H1 (cell line): ENCODE results near the gene ABCA2. TPM values are rescaled to one million over a fixed set of nuclear protein-coding genes. Genes with fewer than 3 reads are reported as not detected.

Source experiments
- CTCF ChIA-PET: fragments of 300-600 bp; sonication (Branson Sonifier 250); formaldehyde crosslinking; loops from one replicate; lab custom pipeline; 2021; ENCODE audit not compliant: partially characterized antibody; lab: Charles Lee
- POLR2A ChIA-PET: fragments of 300-600 bp; sonication (Branson Sonifier 250); formaldehyde crosslinking; loops from one replicate; lab custom pipeline; 2021; ENCODE audit warnings: inconsistent platforms; ENCODE audit not compliant: partially characterized antibody; lab: Charles Lee
- DNase-seq, 2 experiments: peaks; one replicate each; pipeline versions ENCODE4 v3.0.0 to v3.0.0-alpha.2; 2010 to 2022; ENCODE audit warnings: low spot score in 2 of 2, low read depth in 1 of 2, mixed read lengths in 1 of 2
- FAIRE-seq: peaks from 2 replicates; lab custom pipeline; 2011; peaks lifted over from hg19 to GRCh38; lab: Jason Lieb, UNC
- H2AFZ ChIP-seq: 2 replicates; pipeline ENCODE4 v1.8.1; 2012; ENCODE audit warnings: low read length, inconsistent platforms
- H2AK5ac ChIP-seq: 2 replicates; pipeline ENCODE4 v1.6.1; 2013; ENCODE audit warnings: low read depth, low read length
- H2BK120ac ChIP-seq: replicated peaks from 2 replicates; pipeline ENCODE3; 2013; ENCODE audit warnings: low read depth, low read length, inconsistent platforms
- H2BK12ac ChIP-seq: 2 replicates; pipeline ENCODE4 v1.6.1; 2013; ENCODE audit warnings: low read depth, low read length
- H2BK15ac ChIP-seq: 2 replicates; pipeline ENCODE4 v1.6.1; 2013; ENCODE audit warnings: low read length
- H2BK20ac ChIP-seq: 2 replicates; pipeline ENCODE4 v1.6.1; 2013; ENCODE audit warnings: low read length
- H2BK5ac ChIP-seq: 2 replicates; pipeline ENCODE4 v1.6.1; 2013; ENCODE audit warnings: low read depth, low read length
- H3K14ac ChIP-seq: 2 replicates; pipeline ENCODE4 v1.6.1; 2013; ENCODE audit warnings: inconsistent platforms; ENCODE audit not compliant: insufficient read length
- H3K18ac ChIP-seq: 2 replicates; pipeline ENCODE4 v1.6.1; 2013; ENCODE audit warnings: low read length; ENCODE audit errors: extremely low read depth
- H3K23ac ChIP-seq: 2 replicates; pipeline ENCODE4 v1.6.1; 2013; ENCODE audit warnings: inconsistent platforms; ENCODE audit not compliant: insufficient read length
- H3K23me2 ChIP-seq: 2 replicates; pipeline ENCODE4 v1.6.1; 2013; ENCODE audit warnings: low read depth, low read length
- H3K27ac ChIP-seq: 2 replicates; pipeline ENCODE4 v1.6.1; 2011; ENCODE audit warnings: low read depth, low read length, inconsistent platforms
- H3K27me3 ChIP-seq, 4 experiments: replicated peaks in 1 of 4; 1 replicate in 1 of 4; 2 replicates in 3 of 4; pipeline versions ENCODE4 v1.6.1 to v1.8.1; 2011 to 2013; ENCODE audit warnings: low read length in 3 of 4, mild to moderate bottlenecking in 3 of 4, inconsistent platforms in 2 of 4, mixed read lengths in 2 of 4, moderate library complexity in 1 of 4; ENCODE audit not compliant: control insufficient read depth in 3 of 4, insufficient read depth in 3 of 4; ENCODE audit errors: extremely low read depth in 1 of 4
- H3K36me3 ChIP-seq, 4 experiments: 2 replicates each; pipeline versions ENCODE4 v1.6.1 to v1.8.1; 2011 to 2013; ENCODE audit warnings: mild to moderate bottlenecking in 4 of 4, low read length in 3 of 4, moderate library complexity in 2 of 4, control low read depth in 1 of 4, inconsistent platforms in 1 of 4; ENCODE audit not compliant: insufficient read depth in 4 of 4, control insufficient read depth in 2 of 4
- H3K4ac ChIP-seq: replicated peaks from 2 replicates; pipeline ENCODE3; 2013; ENCODE audit warnings: low read length, low read depth, mixed read lengths, inconsistent platforms; ENCODE audit not compliant: insufficient read length
- H3K4me1 ChIP-seq, 4 experiments: replicated peaks in 1 of 4; 1 replicate in 1 of 4; 2 replicates in 3 of 4; pipeline versions ENCODE4 v1.6.1 to v1.8.1; 2011 to 2013; ENCODE audit warnings: low read length in 3 of 4, inconsistent platforms in 2 of 4, mixed read lengths in 1 of 4; ENCODE audit not compliant: insufficient read depth in 4 of 4, control insufficient read depth in 3 of 4
- H3K4me2 ChIP-seq, 2 experiments: 2 replicates each; pipeline versions ENCODE4 v1.6.1 to v1.8.1; 2011 to 2013; ENCODE audit warnings: low read depth in 2 of 2, low read length in 2 of 2, control low read depth in 1 of 2, inconsistent platforms in 1 of 2, mild to moderate bottlenecking in 1 of 2; ENCODE audit not compliant: insufficient read depth in 1 of 2
- H3K4me3 ChIP-seq, 4 experiments: fragments of 200-600, 300-600 bp in 1 of 4; sonication (generic), shearing (Covaris generic), sonication (Bioruptor Twin) in 1 of 4; 2 replicates each; pipeline versions ENCODE4 v1.5.1 to v1.8.1; 2011 to 2016; ENCODE audit warnings: low read length in 4 of 4, low read depth in 3 of 4, control low read depth in 2 of 4, inconsistent platforms in 2 of 4, mild to moderate bottlenecking in 2 of 4, mixed read lengths in 1 of 4, moderate library complexity in 1 of 4; ENCODE audit not compliant: insufficient read depth in 2 of 4; ENCODE audit errors: extremely low read depth in 1 of 4
- H3K56ac ChIP-seq: replicated peaks from 2 replicates; pipeline ENCODE3; 2013; ENCODE audit warnings: low read depth, mild to moderate bottlenecking, mixed read lengths, low read length, inconsistent platforms; ENCODE audit not compliant: insufficient read length
- H3K79me1 ChIP-seq: 2 replicates; pipeline ENCODE4 v1.6.1; 2013; ENCODE audit warnings: low read depth, low read length, control low read depth
- H3K79me2 ChIP-seq, 2 experiments: 2 replicates each; pipeline versions ENCODE4 v1.6.1 to v1.8.1; 2012 to 2013; ENCODE audit warnings: low read length in 2 of 2, mild to moderate bottlenecking in 2 of 2, inconsistent platforms in 1 of 2; ENCODE audit not compliant: insufficient read depth in 2 of 2, control insufficient read depth in 1 of 2
- H3K9ac ChIP-seq, 4 experiments: replicated peaks in 1 of 4; 1 replicate in 1 of 4; 2 replicates in 3 of 4; pipeline versions ENCODE4 v1.6.1 to v1.8.1; 2011 to 2013; ENCODE audit warnings: low read depth in 3 of 4, low read length in 3 of 4, control low read depth in 2 of 4, mild to moderate bottlenecking in 2 of 4, moderate library complexity in 2 of 4, inconsistent platforms in 1 of 4; ENCODE audit errors: extremely low read depth in 1 of 4
- H3K9me3 ChIP-seq, 2 experiments: 2 replicates each; pipeline versions ENCODE4 v1.6.1 to v1.8.1; 2012 to 2013; ENCODE audit warnings: mild to moderate bottlenecking in 2 of 2, moderate library complexity in 2 of 2, control low read depth in 1 of 2, inconsistent platforms in 1 of 2, low read depth in 1 of 2, low read length in 1 of 2, mixed read lengths in 1 of 2; ENCODE audit not compliant: insufficient read depth in 2 of 2
- H4K20me1 ChIP-seq, 2 experiments: replicated peaks in 1 of 2; 2 replicates each; pipeline versions ENCODE3 to v1.8.1; 2011 to 2013; ENCODE audit warnings: inconsistent platforms in 2 of 2, low read length in 2 of 2, mild to moderate bottlenecking in 1 of 2; ENCODE audit not compliant: insufficient read depth in 2 of 2, control insufficient read depth in 1 of 2
- H4K5ac ChIP-seq: 2 replicates; pipeline ENCODE4 v1.6.1; 2013; ENCODE audit warnings: low read length, low read depth, mixed read lengths, inconsistent platforms; ENCODE audit not compliant: insufficient read length
- H4K8ac ChIP-seq: 2 replicates; pipeline ENCODE4 v1.8.0; 2013; ENCODE audit warnings: mild to moderate bottlenecking, moderate library complexity, low read length, inconsistent platforms; ENCODE audit not compliant: insufficient read depth; ENCODE audit errors: extremely low read depth
- H4K91ac ChIP-seq: replicated peaks from 2 replicates; pipeline ENCODE3; 2013; ENCODE audit warnings: low read length, mixed read lengths, inconsistent platforms; ENCODE audit not compliant: insufficient read length
- BACH1 ChIP-seq: IDR thresholded peaks from 2 replicates; pipeline ENCODE4 v1.6.1; 2012; ENCODE audit warnings: low read length, improper control_type of control experiment
- BCL11A ChIP-seq, 2 experiments: IDR thresholded peaks; one replicate each; pipeline ENCODE4 v1.6.1; 2011; ENCODE audit warnings: low read depth in 2 of 2, low read length in 2 of 2, mild to moderate bottlenecking in 2 of 2
- KDM1A ChIP-seq: fragments of 200-600, 300-600 bp; sonication (generic); IDR thresholded peaks from 2 replicates; pipeline ENCODE4 v1.7.1; 2016; ENCODE audit warnings: mild to moderate bottlenecking, low read length, borderline replicate concordance
- MAFK ChIP-seq: IDR thresholded peaks from 2 replicates; pipeline ENCODE4 v1.6.1; 2012; ENCODE audit warnings: low read depth, mild to moderate bottlenecking, improper control_type of control experiment, low read length
- MAX ChIP-seq: IDR thresholded peaks from 2 replicates; pipeline ENCODE4 v1.6.1; 2012; ENCODE audit warnings: inconsistent platforms
- PHF8 ChIP-seq: fragments of 200-600 bp; sonication (generic); conservative IDR thresholded peaks from 2 replicates; pipeline ENCODE4 v1.7.1; 2012; ENCODE audit warnings: low read depth, mild to moderate bottlenecking, inconsistent platforms, low read length, moderate library complexity
- SIX5 ChIP-seq: IDR thresholded peaks from 2 replicates; pipeline ENCODE4 v1.6.1; 2011; ENCODE audit warnings: mild to moderate bottlenecking, low read depth, low read length
- SP2 ChIP-seq: IDR thresholded peaks from 2 replicates; pipeline ENCODE4 v1.6.1; 2012; ENCODE audit warnings: mild to moderate bottlenecking, low read length, inconsistent platforms
- SUZ12 ChIP-seq: fragments of 200-600 bp; sonication (generic); IDR thresholded peaks from 2 replicates; pipeline ENCODE4 v1.6.1; 2012; ENCODE audit warnings: mild to moderate bottlenecking, inconsistent platforms, low read length, moderate library complexity, mixed read lengths
- TAF1 ChIP-seq: IDR thresholded peaks from 2 replicates; pipeline ENCODE4 v1.6.1; 2011; ENCODE audit warnings: mild to moderate bottlenecking, low read depth, low read length
- TAF7 ChIP-seq: optimal IDR thresholded peaks from 2 replicates; pipeline ENCODE3; 2011; ENCODE audit warnings: low read depth, mild to moderate bottlenecking, inconsistent platforms, low read length, moderate library complexity, borderline replicate concordance
- TCF12 ChIP-seq: IDR thresholded peaks from 2 replicates; pipeline ENCODE4 v1.6.1; 2011; ENCODE audit warnings: low read depth, mild to moderate bottlenecking, low read length
- TEAD4 ChIP-seq: IDR thresholded peaks from 2 replicates; pipeline ENCODE4 v1.6.1; 2012; ENCODE audit warnings: low read depth, low read length, inconsistent platforms, mixed read lengths
- WGBS, 2 experiments: shearing (Covaris generic) in 1 of 2; methylation state at CpG; one replicate each; pipeline versions ENCODE4 v1.1.6 to v1.1.7; 2013 to 2015; ENCODE audit warnings: low lambda C conversion rate in 2 of 2, mixed read lengths in 2 of 2, inconsistent platforms in 1 of 2, low coverage in 1 of 2, missing lambda C conversion rate in 1 of 2; ENCODE audit not compliant: insufficient replicate concordance in 2 of 2, insufficient coverage in 1 of 2, insufficient read length in 1 of 2; ENCODE audit errors: extremely low coverage in 1 of 2, missing lambda C conversion rate in 1 of 2; 5-methylcytosine and 5-hydroxymethylcytosine counted together
- polyA plus RNA-seq, 7 experiments: library from polyadenylated mRNA; depleted of rRNA in 3 of 7; stranded (reverse) in 5 of 7; unstranded in 2 of 7; fragments of >200 nt in 5 of 7; fragments of 200-250 nt in 2 of 7; gene quantifications; 1 replicate in 5 of 7; 2 replicates in 1 of 7; 4 replicates in 1 of 7; pipeline versions ENCODE4 v1.2.1 to v1.2.3, GENCODE V29; 2011 to 2013; ENCODE audit warnings: missing spikeins in 2 of 7, mixed read lengths in 2 of 7
- total RNA-seq: library from RNA; stranded (reverse); fragmentation: NEBNext Ultra II Directional; extraction: Animal tissue kit (Norgen Biotek cat#: 25700); gene quantifications from 2 replicates; pipeline ENCODE4 v1.2.1, GENCODE V29; 2021

ABCA2 gene
- total and polyA plus RNA-seq, 2 of the 8 experiments (the other 6 are each of a cell fraction or from before 2014, with no cell fraction given): 12.5 to 14.3 TPM

GRCh38 chr9:137074657-137075274, 46.7 kb upstream of the ABCA2 start:
- peak overlapping the region; percentile 52; the same call in 1 of the 2 replicates for H2BK12ac ChIP-seq
- H3K56ac ChIP-seq: no peak overlapping the region
- no peak overlapping the region for H2AK5ac ChIP-seq
- H2BK120ac ChIP-seq: no peak overlapping the region
- H3K23me2 ChIP-seq: peaks cover 21% of the 10 kb centered on the region
- peak overlapping the region; percentile 4 for H4K91ac ChIP-seq
- DNase-seq (no peak), FAIRE-seq (no peak)
- H3K23ac ChIP-seq: no peak overlapping the region
- ChIA-PET CTCF (interaction anchor here (0.9 to 4.6 kb wide), 7 partner anchors 9 to 45 kb away, joined by 3 to 27 read pairs (median 4); partner anchors contain the start of gene NPDC1), POLR2A (interaction anchor here (0.7 to 2.1 kb wide), 4 partner anchors 12 to 266 kb away, joined by 3 to 9 read pairs (median 4); partner anchors contain the start of gene MAN1B1)
- 63% methylated on average over 12 of the region's 12 CpGs; no CpG with 5 or more reads in 1 of the 2 experiments for WGBS, 2 experiments
- no peak overlapping the region for H3K4me3 ChIP-seq
- H4K20me1 ChIP-seq: peaks cover 0 to 7% of the 10 kb centered on the region in 2 experiments
- H3K4me1 ChIP-seq: peaks cover 0 to 27% (median 19%) of the 10 kb centered on the region in 4 experiments; a peak in 6 of 7 replicates
- no peaks in the 10 kb centered on the region for H3K79me2 ChIP-seq
- no peaks in the 10 kb centered on the region for H3K9me3 ChIP-seq
- H3K79me1 ChIP-seq: no peaks in the 10 kb centered on the region
- peak overlapping the region; percentile 71 for H3K4ac ChIP-seq
- H3K27ac ChIP-seq: peak overlapping the region; percentile 8; the same call in 1 of the 2 replicates
- no peaks in the 10 kb centered on the region; a peak in 1 of 8 replicates for H3K36me3 ChIP-seq
- H3K4me2 ChIP-seq: peak overlapping the region in 1 of 2 experiments; percentile 6; a peak in 1 of 4 replicates
- no peak overlapping the region for H2AFZ ChIP-seq
- no peak overlapping the region for H2BK20ac ChIP-seq
- H4K8ac ChIP-seq: no peak overlapping the region; the same call in 1 of the 2 replicates
- H4K5ac ChIP-seq: no peak overlapping the region
- H2BK15ac ChIP-seq: peak overlapping the region; percentile 9
- H3K14ac ChIP-seq: no peak overlapping the region
- peak overlapping the region; percentile 61 for H2BK5ac ChIP-seq
- H3K18ac ChIP-seq: no peak overlapping the region
- no peak overlapping the region; a peak in 2 of 7 replicates for H3K9ac ChIP-seq
- peaks cover 20 to 43% (median 31%) of the 10 kb centered on the region in 4 experiments for H3K27me3 ChIP-seq
- TF ChIP-seq SP2: no peak
- TF ChIP-seq SIX5: no peak
- TF ChIP-seq BACH1: no peak
- no peak for TF ChIP-seq SUZ12
- no peak for TF ChIP-seq TCF12
- no peak for TF ChIP-seq TAF1
- no peak for TF ChIP-seq BCL11A (IDR thresholded peaks at IDR 0.05; ENCODE audit: low read depth in 2 of 2, low read length in 2 of 2)
- TF ChIP-seq KDM1A: no peak
- no peak for TF ChIP-seq MAFK
- TF ChIP-seq PHF8: no peak
- TF ChIP-seq TEAD4: peak; percentile 20; the same call in 1 of the 2 replicates
- no peak; the same call in 1 of the 2 replicates for TF ChIP-seq MAX
- peak; percentile 17 for TF ChIP-seq TAF7
